Endodermal cell (in vitro differentiated cells): ENCODE measurements around the gene BUD31. TPM values are rescaled to one million over a fixed set of nuclear protein-coding genes. Genes with fewer than 3 reads are reported as not detected.

Source experiments
- DNase-seq: peaks from one replicate; pipeline ENCODE4 v3.0.0-alpha.2; 2017
- H3K27ac ChIP-seq: 2 replicates; pipeline ENCODE4 v1.5.1; 2013; ENCODE audit warnings: mild to moderate bottlenecking, low read depth, low read length, moderate library complexity
- H3K27me3 ChIP-seq: 2 replicates; pipeline ENCODE4 v1.6.1; 2013; ENCODE audit warnings: mild to moderate bottlenecking, low read length, moderate library complexity; ENCODE audit not compliant: insufficient read depth, control insufficient read depth, poor library complexity, severe bottlenecking
- H3K36me3 ChIP-seq: 2 replicates; pipeline ENCODE4 v1.7.0; 2013; ENCODE audit warnings: mild to moderate bottlenecking, low read length, moderate library complexity; ENCODE audit not compliant: control insufficient read depth, insufficient read depth
- H3K4me1 ChIP-seq: one replicate; pipeline ENCODE4 v1.7.0; 2013; ENCODE audit warnings: low read length; ENCODE audit not compliant: control insufficient read depth, insufficient read depth
- H3K4me3 ChIP-seq: 2 replicates; pipeline ENCODE4 v1.5.1; 2013; ENCODE audit warnings: mild to moderate bottlenecking, low read length, moderate library complexity
- H3K9ac ChIP-seq: 2 replicates; pipeline ENCODE4 v1.6.1; 2013; ENCODE audit warnings: mild to moderate bottlenecking, low read length, moderate library complexity; ENCODE audit not compliant: poor library complexity, severe bottlenecking; ENCODE audit errors: extremely low read depth
- H3K9me3 ChIP-seq: 2 replicates; pipeline ENCODE4 v1.6.1; 2013; ENCODE audit warnings: mild to moderate bottlenecking, low read length, moderate library complexity; ENCODE audit not compliant: control insufficient read depth
- H3K27ac Mint-ChIP-seq: 2 replicates; pipeline ENCODE4 v1.8.0; 2020; ENCODE audit warnings: mixed read lengths
- H3K27me3 Mint-ChIP-seq: 2 replicates; pipeline ENCODE4 v1.8.0; 2021; ENCODE audit warnings: mild to moderate bottlenecking, mixed read lengths; ENCODE audit not compliant: insufficient read depth
- H3K36me3 Mint-ChIP-seq: 2 replicates; pipeline ENCODE4 v1.8.0; 2020; ENCODE audit warnings: low read depth, mixed read lengths
- H3K4me1 Mint-ChIP-seq: 2 replicates; pipeline ENCODE4 v1.8.0; 2020; ENCODE audit warnings: mixed read lengths
- H3K4me3 Mint-ChIP-seq: 2 replicates; pipeline ENCODE4 v1.8.0; 2020; ENCODE audit warnings: mild to moderate bottlenecking, moderate library complexity, mixed read lengths
- H3K9me3 Mint-ChIP-seq: 2 replicates; pipeline ENCODE4 v1.8.0; 2020; ENCODE audit warnings: mild to moderate bottlenecking, mixed read lengths
- WGBS, 2 experiments: methylation state at CpG; one replicate each; pipeline versions ENCODE4 v1.1.5 to v1.1.7; 2013; ENCODE audit warnings: missing lambda C conversion rate in 2 of 2, mixed read lengths in 1 of 2; ENCODE audit not compliant: insufficient coverage in 1 of 2, insufficient read length in 1 of 2; 5-methylcytosine and 5-hydroxymethylcytosine counted together
- total RNA-seq, 2 donors: library from RNA; stranded (reverse); fragmentation: NEBNext Ultra II Directional in 1 of 2; extraction: Animal tissue kit (Norgen Biotek cat#: 25700) in 1 of 2; gene quantifications; 2 replicates in 1 of 2; 3 replicates in 1 of 2; pipeline ENCODE4 v1.2.1, GENCODE V29; 2021
- TF ChIP-seq, protein P1 (sequence below): fragments of 200-600 bp; sonication (generic); conservative IDR thresholded peaks from 2 replicates; pipeline ENCODE4 v1.5.0; 2021; ENCODE audit warnings: antibody characterized with exemption, mild to moderate bottlenecking

Gene BUD31
- total RNA-seq, 2 donors from 2014 or later = 102 to 117 TPM

DNA sequence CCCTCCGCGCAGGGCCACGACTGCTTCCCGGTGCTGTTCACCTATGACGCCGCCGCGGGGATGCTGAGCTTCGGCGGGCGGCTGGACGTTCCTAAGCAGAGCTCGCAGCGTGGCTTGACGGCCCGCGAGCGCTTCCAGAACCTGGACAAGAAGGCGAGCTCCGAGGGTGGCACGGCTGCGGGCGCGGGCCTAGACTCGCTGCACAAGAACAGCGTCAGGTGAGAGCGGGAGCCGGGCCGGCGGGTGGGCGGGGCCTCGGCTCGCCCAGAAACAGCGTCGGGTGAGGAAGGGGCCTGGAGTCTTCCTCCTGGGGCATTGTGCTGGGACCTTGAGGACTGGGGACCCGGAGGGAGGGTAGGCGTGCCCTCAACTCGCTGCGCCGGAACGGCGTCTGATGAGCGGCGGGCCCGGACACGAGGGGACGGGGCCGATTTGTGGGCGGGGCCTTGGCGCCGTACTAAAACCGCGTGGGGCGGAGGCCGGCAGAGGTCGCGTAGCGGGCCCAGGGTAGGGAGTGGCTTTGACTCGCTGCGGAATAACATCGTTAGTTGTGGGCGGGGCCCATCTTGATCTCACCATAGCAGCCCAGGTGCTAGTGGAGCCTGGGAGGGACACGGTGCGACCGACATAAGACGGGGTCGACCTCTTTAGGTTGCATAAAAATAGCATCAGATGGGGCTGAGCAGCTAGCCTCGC, 16.0 kb upstream of the BUD31 start:
- Mint-ChIP-seq H3K4me1 (peaks cover 9% of the 10 kb centered on the region), H3K9me3 (no peaks in the 10 kb centered on the region), H3K36me3 (peaks cover 50% of the 10 kb centered on the region), H3K4me3 (peak overlapping the region; percentile 77), H3K27me3 (no peaks in the 10 kb centered on the region), H3K27ac (peak overlapping the region; percentile 98)
- Histone ChIP-seq H3K9me3 (no peaks in the 10 kb centered on the region), H3K36me3 (peaks cover 66% of the 10 kb centered on the region), H3K4me3 (peak overlapping the region; percentile 82), H3K27ac (peak overlapping the region; percentile 59), H3K27me3 (no peaks in the 10 kb centered on the region), H3K9ac (peak overlapping the region; percentile 53), H3K4me1 (no peaks in the 10 kb centered on the region)
- TF ChIP-seq, protein P1, sequence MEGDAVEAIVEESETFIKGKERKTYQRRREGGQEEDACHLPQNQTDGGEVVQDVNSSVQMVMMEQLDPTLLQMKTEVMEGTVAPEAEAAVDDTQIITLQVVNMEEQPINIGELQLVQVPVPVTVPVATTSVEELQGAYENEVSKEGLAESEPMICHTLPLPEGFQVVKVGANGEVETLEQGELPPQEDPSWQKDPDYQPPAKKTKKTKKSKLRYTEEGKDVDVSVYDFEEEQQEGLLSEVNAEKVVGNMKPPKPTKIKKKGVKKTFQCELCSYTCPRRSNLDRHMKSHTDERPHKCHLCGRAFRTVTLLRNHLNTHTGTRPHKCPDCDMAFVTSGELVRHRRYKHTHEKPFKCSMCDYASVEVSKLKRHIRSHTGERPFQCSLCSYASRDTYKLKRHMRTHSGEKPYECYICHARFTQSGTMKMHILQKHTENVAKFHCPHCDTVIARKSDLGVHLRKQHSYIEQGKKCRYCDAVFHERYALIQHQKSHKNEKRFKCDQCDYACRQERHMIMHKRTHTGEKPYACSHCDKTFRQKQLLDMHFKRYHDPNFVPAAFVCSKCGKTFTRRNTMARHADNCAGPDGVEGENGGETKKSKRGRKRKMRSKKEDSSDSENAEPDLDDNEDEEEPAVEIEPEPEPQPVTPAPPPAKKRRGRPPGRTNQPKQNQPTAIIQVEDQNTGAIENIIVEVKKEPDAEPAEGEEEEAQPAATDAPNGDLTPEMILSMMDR = no peak
- 4 to 14% methylated on average over 32 to 68 of the region's 68 CpGs for WGBS, 2 experiments
- peak; percentile 95 for DNase-seq

DNA sequence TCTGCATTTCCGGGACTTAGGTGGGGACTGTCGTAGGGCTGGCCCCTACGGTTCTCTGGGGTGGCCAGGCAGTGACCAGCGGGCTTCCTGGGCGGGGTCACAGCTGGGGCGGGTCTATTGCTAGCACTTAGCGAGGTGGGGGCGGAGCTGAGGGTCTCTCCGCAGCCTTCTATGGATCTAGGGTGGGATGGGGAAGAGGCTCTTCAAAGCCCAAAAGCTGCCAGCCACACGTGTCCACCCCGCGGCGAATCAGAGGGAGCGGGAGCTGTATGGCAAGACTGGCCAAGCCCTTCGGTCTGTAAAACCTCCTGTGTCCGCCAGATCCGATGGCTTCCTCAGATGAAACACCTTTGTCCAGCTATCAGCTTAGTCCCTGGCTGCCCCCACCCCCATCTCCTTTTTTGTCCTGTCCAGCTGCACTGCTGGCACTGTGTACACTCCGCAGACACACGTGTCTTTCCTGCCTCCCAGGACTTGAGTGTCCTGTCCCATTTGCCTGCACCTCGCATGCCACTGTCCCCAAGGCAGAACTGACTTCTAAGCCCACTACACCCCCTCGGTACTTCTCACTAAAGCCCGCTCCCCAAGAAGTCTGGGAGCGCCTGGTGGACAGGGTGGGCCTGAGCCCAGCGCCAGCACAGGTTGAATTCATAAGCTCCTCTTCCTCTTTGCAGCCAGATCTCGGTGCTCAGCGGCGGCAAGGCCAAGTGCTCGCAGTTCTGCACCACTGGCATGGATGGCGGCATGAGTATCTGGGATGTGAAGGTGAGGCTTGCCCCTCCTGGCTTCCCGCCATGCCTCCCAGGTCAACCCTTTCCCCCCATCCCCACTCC, 15.2 kb upstream of the BUD31 start:
- Mint-ChIP-seq H3K4me3 (peak overlapping the region; percentile 77), H3K27me3 (no peaks in the 10 kb centered on the region), H3K36me3 (peaks cover 49% of the 10 kb centered on the region), H3K27ac (peak overlapping the region; percentile 98), H3K4me1 (peaks cover 9% of the 10 kb centered on the region), H3K9me3 (no peaks in the 10 kb centered on the region)
- Histone ChIP-seq H3K9ac (peak overlapping the region; percentile 53), H3K4me3 (peak overlapping the region; percentile 82), H3K9me3 (no peaks in the 10 kb centered on the region), H3K27me3 (no peaks in the 10 kb centered on the region), H3K36me3 (peaks cover 67% of the 10 kb centered on the region), H3K4me1 (no peaks in the 10 kb centered on the region), H3K27ac (peak overlapping the region; percentile 59)
- DNase-seq = no peak
- 33 to 48% methylated on average over 13 to 30 of the region's 30 CpGs for WGBS, 2 experiments
- TF ChIP-seq, protein P1 = no peak

DNA sequence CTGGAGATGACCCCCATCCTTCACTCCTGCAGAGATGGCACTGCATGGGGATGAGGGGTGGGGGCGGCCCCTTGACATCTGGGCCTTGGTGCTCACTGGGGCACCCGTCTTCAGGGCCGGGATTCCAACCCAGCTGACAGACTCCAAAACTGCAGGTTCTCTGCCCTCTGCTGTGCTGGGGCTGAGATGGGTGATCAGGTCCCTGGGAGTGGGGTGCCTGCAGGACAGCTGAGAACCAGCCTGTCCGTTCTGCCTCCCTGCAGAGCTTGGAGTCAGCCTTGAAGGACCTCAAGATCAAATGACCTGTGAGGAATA, 14.6 kb upstream of the BUD31 start:
- Histone ChIP-seq H3K9ac (no peak overlapping the region), H3K9me3 (no peaks in the 10 kb centered on the region), H3K4me1 (no peaks in the 10 kb centered on the region), H3K4me3 (no peak overlapping the region), H3K27ac (no peak overlapping the region), H3K27me3 (no peaks in the 10 kb centered on the region), H3K36me3 (peaks cover 71% of the 10 kb centered on the region)
- WGBS, 2 experiments = 98 to 100% methylated on average over 1 to 4 of the region's 4 CpGs
- peak overlapping the region; percentile 77 for H3K4me3 Mint-ChIP-seq
- H3K9me3 Mint-ChIP-seq = no peaks in the 10 kb centered on the region
- DNase-seq = no peak
- H3K36me3 Mint-ChIP-seq = peaks cover 54% of the 10 kb centered on the region
- H3K27ac Mint-ChIP-seq = peak overlapping the region; percentile 98
- peaks cover 9% of the 10 kb centered on the region for H3K4me1 Mint-ChIP-seq
- H3K27me3 Mint-ChIP-seq = no peaks in the 10 kb centered on the region
- TF ChIP-seq, protein P1 = no peak
